IPS-11a (cell line): ENCODE measurements around the gene IPO13.

Experiments used
- H3K4me3 ChIP-seq: one replicate; pipeline ENCODE4 v1.5.1; 2013; ENCODE audit warnings: low read depth, low read length, control low read depth

Gene IPO13

GRCh38 chr1:43930168-43930948, 16.4 kb upstream of the IPO13 start:
- H3K4me3 ChIP-seq, result no peak overlapping the region

- no peak overlapping the region for H3K4me3 ChIP-seq
These were observed 15.8 kb upstream of the IPO13 start for GRCh38 chr1:43930949-43931275.

- no peak overlapping the region for H3K4me3 ChIP-seq
These were observed 14.8 kb upstream of the IPO13 start for GRCh38 chr1:43931711-43932660.

- H3K4me3 ChIP-seq, result peak overlapping the region; percentile 55
These were observed 13.9 kb upstream of the IPO13 start for GRCh38 chr1:43932786-43933385.

GRCh38 chr1:43933386-43934100, 13.2 kb upstream of the IPO13 start, which contains the start of gene ARTN:
Gene ARTN (plus strand): TSS chr1:43933801. CDS start chr1:43935657, 1,856 bp downstream.
- H3K4me3 ChIP-seq, result peak within 1 kb of the TSS; percentile 55

GRCh38 chr1:43934101-43934985, 12.4 kb upstream of the IPO13 start:
- H3K4me3 ChIP-seq, result peak overlapping the region; percentile 55

- H3K4me3 ChIP-seq, result no peak overlapping the region
These were observed 11.8 kb upstream of the IPO13 start for GRCh38 chr1:43934986-43935324.

GRCh38 chr1:43935711-43936427, 10.9 kb upstream of the IPO13 start:
- H3K4me3 ChIP-seq, result peak overlapping the region; percentile 28

- H3K4me3 ChIP-seq, result peak overlapping the region; percentile 33
These were observed 10.2 kb upstream of the IPO13 start for GRCh38 chr1:43936431-43937151.

- H3K4me3 ChIP-seq, result no peak overlapping the region
These were observed 9.4 kb upstream of the IPO13 start for GRCh38 chr1:43937179-43937865.

GRCh38 chr1:43938383-43938782, 8.4 kb upstream of the IPO13 start:
- H3K4me3 ChIP-seq, result no peak overlapping the region

GRCh38 chr1:43938892-43939587, 7.7 kb upstream of the IPO13 start:
- H3K4me3 ChIP-seq, result no peak overlapping the region

GRCh38 chr1:43942411-43942810, 4.3 kb upstream of the IPO13 start:
- H3K4me3 ChIP-seq, result no peak overlapping the region

GRCh38 chr1:43944860-43945259, 1.9 kb upstream of the IPO13 start:
- no peak overlapping the region for H3K4me3 ChIP-seq

GRCh38 chr1:43945674-43946235, 995 bp upstream of the IPO13 start:
- peak overlapping the region; percentile 47 for H3K4me3 ChIP-seq

GRCh38 chr1:43947061-43947873, 517 bp downstream of the IPO13 start:
- peak overlapping the region; percentile 90 for H3K4me3 ChIP-seq
